MCF 10A (cell line): Measurements from ENCODE around the gene TPM4. TPM values are rescaled to one million over a fixed set of nuclear protein-coding genes. Genes with fewer than 3 reads are reported as not detected.

ENCODE experiments used
- BruUV-seq: library from RNA; stranded (reverse); fragments of 400-500 nt; replicated peaks from 2 replicates; lab custom pipeline; 2021; lab: Mats Ljungman, UMichigan
- CTCF ChIA-PET: fragments of 300-600 bp; sonication (Branson Sonifier 250); formaldehyde crosslinking; extraction: SDS; loops from one replicate; lab custom pipeline; 2021; ENCODE audit warnings: antibody characterized with exemption, inconsistent platforms; lab: Yijun Ruan, JAX
- POLR2A ChIA-PET: fragments of 300-600, 350-650 bp; sonication (Branson Sonifier 250); formaldehyde crosslinking; extraction: SDS; loops from one replicate; lab custom pipeline; 2020; ENCODE audit warnings: antibody characterized with exemption, inconsistent platforms; lab: Yijun Ruan, JAX
- DNase-seq: peaks from one replicate; pipeline ENCODE4 v3.0.0-alpha.2; 2018; ENCODE audit not compliant: unreplicated experiment
- H3K27ac Mint-ChIP-seq: one replicate; pipeline ENCODE4 v1.8.0; 2022; ENCODE audit warnings: mild to moderate bottlenecking, low read depth, mixed read lengths; ENCODE audit not compliant: unreplicated experiment
- H3K27me3 Mint-ChIP-seq: one replicate; pipeline ENCODE4 v1.8.0; 2022; ENCODE audit warnings: mixed read lengths; ENCODE audit not compliant: insufficient read depth, unreplicated experiment
- H3K36me3 Mint-ChIP-seq: one replicate; pipeline ENCODE4 v1.8.0; 2022; ENCODE audit warnings: mild to moderate bottlenecking, moderate library complexity, mixed read lengths; ENCODE audit not compliant: insufficient read depth, unreplicated experiment
- H3K4me1 Mint-ChIP-seq: one replicate; pipeline ENCODE4 v1.8.0; 2022; ENCODE audit warnings: mixed read lengths; ENCODE audit not compliant: insufficient read depth, unreplicated experiment
- H3K4me3 Mint-ChIP-seq: one replicate; pipeline ENCODE4 v1.8.0; 2022; ENCODE audit warnings: mild to moderate bottlenecking, moderate library complexity, mixed read lengths; ENCODE audit not compliant: unreplicated experiment
- H3K9me3 Mint-ChIP-seq: one replicate; pipeline ENCODE4 v1.8.0; 2022; ENCODE audit warnings: mixed read lengths; ENCODE audit not compliant: unreplicated experiment
- intact Hi-C: fragments of 100-400 bp; cut with micrococcal nuclease; formaldehyde crosslinking; loops from 2 replicates; pipeline ENCODE4 v1.14.1; 2022
- total RNA-seq: library from RNA; stranded (reverse); gene quantifications from 2 replicates; pipeline ENCODE4 v1.2.3, GENCODE V29; 2022
- TF ChIP-seq, protein P1 (sequence below): fragments of 200-600 bp; IDR thresholded peaks from one replicate; pipeline ENCODE4 v1.8.0; 2022; ENCODE audit warnings: antibody characterized with exemption, mild to moderate bottlenecking; ENCODE audit not compliant: unreplicated experiment

TPM4 gene
- total RNA-seq, 1 experiment from 2014 or later, result 355 TPM

DNA sequence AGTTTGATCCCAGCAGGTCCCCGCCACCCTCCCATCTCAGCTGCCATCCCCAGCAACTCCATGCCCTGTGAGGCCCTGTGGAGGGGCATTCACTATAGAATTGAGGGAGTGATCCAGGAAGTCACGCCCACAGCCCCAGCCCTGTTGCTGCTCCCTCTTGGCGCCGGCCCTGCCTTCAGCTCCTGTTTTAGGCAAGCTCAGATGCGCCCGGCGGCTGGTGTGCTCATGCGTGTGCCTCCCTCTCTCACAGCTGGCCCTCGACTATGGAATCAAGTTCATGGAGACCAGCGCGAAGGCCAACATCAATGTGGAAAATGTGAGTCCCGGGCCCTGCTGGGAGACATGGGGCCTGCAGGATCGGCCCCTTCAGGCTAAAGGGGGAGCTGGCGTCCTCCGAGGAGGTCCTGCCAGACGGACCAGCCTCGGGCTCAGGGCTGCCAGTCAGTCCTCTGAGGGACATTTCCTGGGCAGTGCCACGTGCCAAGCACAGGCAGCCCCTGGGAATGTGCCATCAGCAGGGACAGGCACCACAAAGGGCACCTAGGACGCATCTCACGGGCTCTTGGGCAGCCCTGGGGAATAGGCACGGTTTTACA is 51.6 kb downstream of the TPM4 start:
- DNase-seq, result no peak
- H3K27me3 Mint-ChIP-seq, result no peaks in the 10 kb centered on the region
- TF ChIP-seq, protein P1, sequence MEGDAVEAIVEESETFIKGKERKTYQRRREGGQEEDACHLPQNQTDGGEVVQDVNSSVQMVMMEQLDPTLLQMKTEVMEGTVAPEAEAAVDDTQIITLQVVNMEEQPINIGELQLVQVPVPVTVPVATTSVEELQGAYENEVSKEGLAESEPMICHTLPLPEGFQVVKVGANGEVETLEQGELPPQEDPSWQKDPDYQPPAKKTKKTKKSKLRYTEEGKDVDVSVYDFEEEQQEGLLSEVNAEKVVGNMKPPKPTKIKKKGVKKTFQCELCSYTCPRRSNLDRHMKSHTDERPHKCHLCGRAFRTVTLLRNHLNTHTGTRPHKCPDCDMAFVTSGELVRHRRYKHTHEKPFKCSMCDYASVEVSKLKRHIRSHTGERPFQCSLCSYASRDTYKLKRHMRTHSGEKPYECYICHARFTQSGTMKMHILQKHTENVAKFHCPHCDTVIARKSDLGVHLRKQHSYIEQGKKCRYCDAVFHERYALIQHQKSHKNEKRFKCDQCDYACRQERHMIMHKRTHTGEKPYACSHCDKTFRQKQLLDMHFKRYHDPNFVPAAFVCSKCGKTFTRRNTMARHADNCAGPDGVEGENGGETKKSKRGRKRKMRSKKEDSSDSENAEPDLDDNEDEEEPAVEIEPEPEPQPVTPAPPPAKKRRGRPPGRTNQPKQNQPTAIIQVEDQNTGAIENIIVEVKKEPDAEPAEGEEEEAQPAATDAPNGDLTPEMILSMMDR, result no peak
- no TSS peak for BruUV-seq
- H3K4me3 Mint-ChIP-seq, result no peak overlapping the region
- ChIA-PET POLR2A (interaction anchor here (0.5 kb wide), 1 partner anchor 16 kb away, joined by 3 read pairs; the partner anchor contains the start of gene RAB8A), CTCF (no interaction called here)
- H3K36me3 Mint-ChIP-seq, result peaks cover 60% of the 10 kb centered on the region
- intact Hi-C loops, result no loop called here
- peaks cover 12% of the 10 kb centered on the region for H3K9me3 Mint-ChIP-seq
- H3K27ac Mint-ChIP-seq, result no peak overlapping the region
- H3K4me1 Mint-ChIP-seq, result no peaks in the 10 kb centered on the region

DNA sequence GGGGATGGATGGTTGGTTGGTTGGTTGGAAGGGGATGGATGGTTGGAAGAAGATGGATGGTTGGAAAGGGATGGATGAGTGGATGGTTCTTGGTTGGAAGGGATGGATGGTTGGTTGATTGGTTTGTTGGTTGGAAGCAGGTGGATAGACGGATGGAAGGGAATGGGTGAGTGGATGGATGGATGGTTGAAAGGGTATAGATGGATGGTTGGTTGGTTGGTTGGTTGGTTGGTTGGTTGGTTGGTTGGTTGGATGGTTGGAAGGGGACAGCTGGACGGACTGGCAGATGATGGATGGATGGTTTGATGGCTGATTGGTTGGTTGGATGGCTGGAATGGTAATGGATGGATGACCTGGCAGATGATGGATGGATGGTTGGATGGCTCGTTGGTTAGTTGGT is 55.4 kb downstream of the TPM4 start:
- DNase-seq, result no peak
- intact Hi-C loops, result no loop called here
- Mint-ChIP-seq H3K4me3 (no peak overlapping the region), H3K9me3 (peaks cover 12% of the 10 kb centered on the region), H3K27ac (peak overlapping the region; percentile 3), H3K27me3 (no peaks in the 10 kb centered on the region), H3K36me3 (peaks cover 55% of the 10 kb centered on the region), H3K4me1 (no peaks in the 10 kb centered on the region)
- ChIA-PET CTCF (no interaction called here), POLR2A (no interaction called here)
- no TSS peak for BruUV-seq
- TF ChIP-seq, protein P1, result no peak

DNA sequence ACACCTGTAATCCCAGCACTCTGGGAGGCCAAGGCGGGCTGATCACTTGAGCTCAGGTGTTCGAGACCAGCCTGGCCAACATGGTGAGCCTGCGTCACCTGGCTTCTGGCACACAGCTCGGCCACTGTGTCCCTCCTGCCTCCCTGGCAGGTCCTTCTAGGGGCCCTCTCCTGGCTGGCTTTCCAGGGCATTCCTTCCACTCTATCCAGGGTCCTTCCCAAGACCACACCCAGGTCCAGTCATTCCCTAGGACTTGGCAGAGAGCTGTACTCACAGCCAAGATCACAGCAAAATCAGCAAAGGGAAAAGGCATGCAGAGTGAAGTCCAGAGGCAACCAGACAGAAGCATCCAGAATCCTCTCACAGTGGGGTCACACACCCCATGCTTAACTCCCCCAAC is 57.5 kb downstream of the TPM4 start:
- TF ChIP-seq, protein P1, result no peak
- peaks cover 46% of the 10 kb centered on the region for H3K36me3 Mint-ChIP-seq
- no peak for DNase-seq
- H3K9me3 Mint-ChIP-seq, result peaks cover 12% of the 10 kb centered on the region
- ChIA-PET CTCF (interaction anchor here (0.6 to 0.8 kb wide), 2 partner anchors 23 to 55 kb away, joined by 3 read pairs; no protein-coding TSS in a partner anchor), POLR2A (interaction anchor here (0.7 to 1.7 kb wide), 2 partner anchors 16 to 21 kb away, joined by 3 to 5 read pairs; no protein-coding TSS in a partner anchor)
- BruUV-seq, result no TSS peak
- no peak overlapping the region for H3K4me3 Mint-ChIP-seq
- H3K27me3 Mint-ChIP-seq, result no peaks in the 10 kb centered on the region
- no peaks in the 10 kb centered on the region for H3K4me1 Mint-ChIP-seq
- intact Hi-C loops, result no loop called here
- H3K27ac Mint-ChIP-seq, result no peak overlapping the region

DNA sequence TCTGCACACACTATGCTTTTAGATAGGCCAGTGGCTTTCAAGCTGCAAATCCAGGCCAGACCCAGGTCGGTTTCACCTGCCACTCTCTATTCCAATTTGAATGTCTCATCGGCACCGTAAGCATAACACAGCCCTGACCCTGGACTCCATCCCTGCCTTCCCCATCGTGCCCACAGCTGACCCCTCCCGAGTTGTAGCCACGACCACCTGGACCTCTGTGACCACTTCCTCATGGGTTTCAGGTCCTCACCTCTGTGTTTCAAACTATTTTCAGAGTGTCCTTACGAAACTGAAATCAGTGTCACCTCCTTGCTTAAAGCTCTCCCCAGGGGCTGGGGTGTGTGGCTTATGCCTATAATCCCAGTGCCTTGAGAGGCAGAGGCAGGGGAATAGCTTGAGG is 58.2 kb downstream of the TPM4 start:
- H3K36me3 Mint-ChIP-seq, result peaks cover 39% of the 10 kb centered on the region
- CTCF ChIA-PET, result interaction anchor here (0.6 to 0.8 kb wide), 3 partner anchors 24 to 865 kb away, joined by 3 read pairs; no protein-coding TSS in a partner anchor

More for the DNA sequence above, 58.2 kb downstream of the TPM4 start:
- no TSS peak for BruUV-seq
- no peak overlapping the region for H3K4me3 Mint-ChIP-seq
- no peak overlapping the region for H3K27ac Mint-ChIP-seq
- H3K4me1 Mint-ChIP-seq, result no peaks in the 10 kb centered on the region
- TF ChIP-seq, protein P1, result no peak
- POLR2A ChIA-PET, result interaction anchor here (1.7 kb wide), 1 partner anchor 21 kb away, joined by 5 read pairs; no protein-coding TSS in a partner anchor
- no peak for DNase-seq
- peaks cover 12% of the 10 kb centered on the region for H3K9me3 Mint-ChIP-seq
- intact Hi-C loops, result no loop called here
- H3K27me3 Mint-ChIP-seq, result no peaks in the 10 kb centered on the region
